Activated CD4-positive, alpha-beta T cell treated with anti-CD3 and anti-CD28 coated beads for 24 hours (primary cell): ENCODE measurements around the gene ADAMTSL4.

Experiments
- DNase-seq, 2 donors: peaks; one replicate each; pipeline ENCODE4 v3.0.0-alpha.2; 2020; ENCODE audit warnings: low read depth in 2 of 2

Gene ADAMTSL4

GRCh38 chr1:150548632-150549495 lies at the start of gene ADAMTSL4:
Gene ADAMTSL4 (plus strand): TSS chr1:150549408. CDS start chr1:150552289, 2,881 bp downstream.
- DNase-seq: no peak

GRCh38 chr1:150505431-150505830 lies 43.8 kb upstream of the ADAMTSL4 start:
- DNase-seq: no peak

- no peak for DNase-seq
These were observed 41.0 kb upstream of the ADAMTSL4 start, which contains the start of gene ECM1 for GRCh38 chr1:150507912-150508864. Gene ECM1 (plus strand): TSS chr1:150508109. CDS start chr1:150508210, 101 bp downstream.

GRCh38 chr1:150508982-150509381 lies 40.2 kb upstream of the ADAMTSL4 start:
- DNase-seq: no peak

- DNase-seq: no peak
These were observed 37.7 kb upstream of the ADAMTSL4 start for GRCh38 chr1:150511551-150511950.

- DNase-seq: no peak
These were observed 37.1 kb upstream of the ADAMTSL4 start for GRCh38 chr1:150511985-150512660.

- no peak for DNase-seq
These were observed 36.4 kb upstream of the ADAMTSL4 start for GRCh38 chr1:150512846-150513245.

GRCh38 chr1:150513351-150513791 lies 35.8 kb upstream of the ADAMTSL4 start:
- no peak for DNase-seq

- DNase-seq: no peak
These were observed 34.9 kb upstream of the ADAMTSL4 start for GRCh38 chr1:150514260-150514659.

GRCh38 chr1:150514913-150515327 lies 34.3 kb upstream of the ADAMTSL4 start:
- DNase-seq: no peak

- DNase-seq: peak; percentile 81 to 90
These were observed 33.7 kb upstream of the ADAMTSL4 start, which contains the start of gene FALEC for GRCh38 chr1:150515328-150516049. Gene FALEC (plus strand): TSS chr1:150515752.

- no peak for DNase-seq
These were observed 33.1 kb upstream of the ADAMTSL4 start for GRCh38 chr1:150516050-150516591.

GRCh38 chr1:150516616-150517015 lies 32.6 kb upstream of the ADAMTSL4 start:
- DNase-seq: no peak

GRCh38 chr1:150521196-150521968 lies 27.8 kb upstream of the ADAMTSL4 start:
- DNase-seq: no peak

GRCh38 chr1:150525348-150525747 lies 23.9 kb upstream of the ADAMTSL4 start:
- no peak for DNase-seq

- no peak for DNase-seq
These were observed 21.0 kb upstream of the ADAMTSL4 start for GRCh38 chr1:150528196-150528595.

- no peak for DNase-seq
These were observed 20.2 kb upstream of the ADAMTSL4 start for GRCh38 chr1:150529017-150529416.

- no peak for DNase-seq
These were observed 18.6 kb upstream of the ADAMTSL4 start for GRCh38 chr1:150530491-150531159.

- no peak for DNase-seq
These were observed 16.3 kb upstream of the ADAMTSL4 start for GRCh38 chr1:150532860-150533259.
